ENCODE results near the gene UNC80. TPM values are rescaled to one million over a fixed set of nuclear protein-coding genes. Genes with fewer than 3 reads are reported as not detected.

Gene UNC80
- total RNA-seq, 4 donors from 2014 or later: under 0.01 to 0.17 (median 0.09) TPM

DNA sequence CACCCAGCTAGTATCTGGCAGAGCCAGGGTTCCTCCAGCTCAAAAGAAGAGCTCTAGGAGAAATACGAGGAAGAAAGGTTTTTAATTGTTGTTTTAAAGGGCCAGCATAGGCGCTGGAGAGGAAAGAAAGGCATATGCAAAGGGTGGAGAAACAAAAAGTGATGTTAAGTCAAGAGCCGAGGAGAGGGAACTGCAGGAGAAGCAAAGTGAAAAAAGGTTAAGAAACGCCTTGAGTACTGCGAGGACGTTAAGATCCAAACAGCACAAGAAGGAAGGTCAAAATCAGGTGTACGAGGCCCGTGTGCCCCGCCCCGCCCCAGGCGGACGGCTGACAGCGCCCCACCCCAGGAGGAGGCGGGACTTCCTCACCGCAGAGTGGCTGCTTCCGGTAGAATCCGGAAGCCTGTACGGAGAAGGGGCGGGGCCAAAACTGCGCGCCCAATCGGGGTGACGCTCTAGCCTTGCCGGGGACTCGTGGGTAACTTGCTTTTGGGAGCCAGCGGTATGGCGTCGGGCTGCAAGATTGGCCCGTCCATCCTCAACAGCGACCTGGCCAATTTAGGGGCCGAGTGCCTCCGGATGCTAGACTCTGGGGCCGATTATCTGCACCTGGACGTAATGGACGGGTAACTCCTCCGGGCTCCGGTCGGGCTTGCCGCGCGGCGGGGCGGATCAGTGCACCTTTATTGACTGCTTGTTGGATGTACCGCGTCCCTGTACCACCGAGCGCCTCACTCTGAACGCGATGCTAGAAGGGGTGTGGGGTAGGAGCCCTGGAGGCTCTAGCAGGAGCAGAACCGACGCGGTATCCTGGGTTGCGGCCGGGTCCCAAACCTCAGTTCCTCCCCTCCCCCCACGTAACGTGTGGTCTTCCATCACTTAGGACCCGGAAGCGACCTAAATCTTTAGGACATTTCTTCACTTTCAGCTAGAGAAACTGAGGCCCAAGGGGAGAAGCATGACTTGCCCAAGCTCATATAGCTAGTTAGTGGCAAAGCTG lies 230.8 kb downstream of the UNC80 start, which contains the start of gene RPE:
TSS of gene RPE (plus strand) at position 481 of the 1,000 bp plus-strand sequence. CDS start at position 505, 24 bp downstream.
- intact Hi-C loops (cut with DNase I): loop anchor here (2.0 kb wide), 1 partner anchor 166 kb away; no protein-coding TSS in a partner anchor
- under 1% methylated on average over 41 of the region's 58 CpGs for WGBS

DNA sequence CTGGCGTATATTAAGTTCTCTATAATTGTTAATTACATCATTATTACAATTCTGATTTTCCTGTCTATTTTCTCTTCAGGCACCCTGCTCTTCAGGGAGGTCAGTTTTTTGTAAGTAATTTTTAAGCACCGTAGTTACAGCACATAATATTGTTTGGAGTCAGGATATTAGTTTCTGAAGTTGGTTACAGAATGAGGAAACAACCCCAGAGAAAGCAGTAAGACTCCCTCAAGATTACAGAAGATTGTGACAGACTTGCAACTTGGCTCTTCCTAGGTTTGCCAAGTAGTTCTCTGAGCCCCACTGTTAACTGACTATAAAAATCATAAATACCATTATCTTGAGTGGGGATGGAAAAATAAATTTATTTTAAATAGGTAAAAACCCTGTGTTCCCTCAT lies 231.7 kb downstream of the UNC80 start:
- WGBS: 19% methylated on average over 2 of the region's 2 CpGs
- Histone ChIP-seq H3K27ac (replicated peaks in 1 of 4) (peak overlapping the region in 3 of 4 donors; percentile 79 to 86 (median 85)), H3K36me3 (peaks cover 0 to 8% (median 2%) of the 10 kb centered on the region in 4 donors), H3K4me3 (peak overlapping the region; percentile 70 to 96 (median 78)), H3K4me1 (peaks cover 28 to 55% (median 51%) of the 10 kb centered on the region in 4 donors), H3K27me3 (no peaks in the 10 kb centered on the region), H3K9me3 (no peaks in the 10 kb centered on the region)
- TF ChIP-seq POLR2AphosphoS5 (IDR thresholded peaks at IDR 0.05) (no peak), EP300 (IDR thresholded peaks at IDR 0.05) (no peak), POLR2A (IDR thresholded peaks at IDR 0.05; ENCODE audit: low read depth) (no peak)
- TF ChIP-seq, protein P1, sequence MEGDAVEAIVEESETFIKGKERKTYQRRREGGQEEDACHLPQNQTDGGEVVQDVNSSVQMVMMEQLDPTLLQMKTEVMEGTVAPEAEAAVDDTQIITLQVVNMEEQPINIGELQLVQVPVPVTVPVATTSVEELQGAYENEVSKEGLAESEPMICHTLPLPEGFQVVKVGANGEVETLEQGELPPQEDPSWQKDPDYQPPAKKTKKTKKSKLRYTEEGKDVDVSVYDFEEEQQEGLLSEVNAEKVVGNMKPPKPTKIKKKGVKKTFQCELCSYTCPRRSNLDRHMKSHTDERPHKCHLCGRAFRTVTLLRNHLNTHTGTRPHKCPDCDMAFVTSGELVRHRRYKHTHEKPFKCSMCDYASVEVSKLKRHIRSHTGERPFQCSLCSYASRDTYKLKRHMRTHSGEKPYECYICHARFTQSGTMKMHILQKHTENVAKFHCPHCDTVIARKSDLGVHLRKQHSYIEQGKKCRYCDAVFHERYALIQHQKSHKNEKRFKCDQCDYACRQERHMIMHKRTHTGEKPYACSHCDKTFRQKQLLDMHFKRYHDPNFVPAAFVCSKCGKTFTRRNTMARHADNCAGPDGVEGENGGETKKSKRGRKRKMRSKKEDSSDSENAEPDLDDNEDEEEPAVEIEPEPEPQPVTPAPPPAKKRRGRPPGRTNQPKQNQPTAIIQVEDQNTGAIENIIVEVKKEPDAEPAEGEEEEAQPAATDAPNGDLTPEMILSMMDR (IDR thresholded peaks at IDR 0.05): no peak
- no peak for DNase-seq (ENCODE audit: extremely low spot score)
- intact Hi-C loops (cut with DNase I): loop anchor here (2.0 kb wide), 1 partner anchor 165 kb away; no protein-coding TSS in a partner anchor

More for the DNA sequence above, 230.8 kb downstream of the UNC80 start, which contains the start of gene RPE:
- peaks cover 0 to 8% (median 0%) of the 10 kb centered on the region in 4 donors for H3K36me3 ChIP-seq
- no peaks in the 10 kb centered on the region for H3K9me3 ChIP-seq
- no peaks in the 10 kb centered on the region for H3K27me3 ChIP-seq
- H3K27ac ChIP-seq (replicated peaks in 1 of 4): peak within 1 kb of the TSS; percentile 79 to 86 (median 83)
- H3K4me1 ChIP-seq: peaks cover 28 to 52% (median 49%) of the 10 kb centered on the region in 4 donors
- DNase-seq (ENCODE audit: extremely low spot score): peak; percentile 98
- H3K4me3 ChIP-seq: peak within 1 kb of the TSS; percentile 70 to 96 (median 78)
- TF ChIP-seq EP300 (IDR thresholded peaks at IDR 0.05) (no peak), POLR2A (IDR thresholded peaks at IDR 0.05; ENCODE audit: low read depth) (no peak), POLR2AphosphoS5 (IDR thresholded peaks at IDR 0.05) (peak; percentile 86 to 93)

DNA sequence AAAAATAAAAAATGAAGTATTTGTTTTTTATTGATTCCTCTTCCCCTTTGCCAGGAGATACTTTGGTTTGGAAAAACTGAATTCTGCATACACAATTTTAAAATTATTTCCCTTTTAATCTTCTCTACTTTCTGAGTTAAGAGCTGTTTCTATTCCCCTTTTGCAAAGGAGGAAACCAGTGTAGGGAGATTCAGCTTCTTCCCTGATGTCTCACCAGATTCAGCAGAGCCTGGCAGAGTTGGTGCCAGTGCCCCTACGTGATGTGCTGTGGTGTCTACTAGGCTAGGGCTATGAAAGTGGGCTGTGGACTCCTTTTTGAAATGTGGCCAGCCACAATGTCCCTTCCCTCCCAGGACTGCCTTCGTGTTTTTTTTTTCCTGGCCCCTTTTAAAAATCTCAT lies 233.2 kb downstream of the UNC80 start:
- Histone ChIP-seq H3K36me3 (peaks cover 0 to 16% (median 7%) of the 10 kb centered on the region in 4 donors), H3K27me3 (no peaks in the 10 kb centered on the region), H3K27ac (replicated peaks in 1 of 4) (peak overlapping the region in 1 of 4 donors; percentile 50), H3K4me3 (no peak overlapping the region), H3K4me1 (peaks cover 28 to 61% (median 52%) of the 10 kb centered on the region in 4 donors), H3K9me3 (no peaks in the 10 kb centered on the region)
- intact Hi-C loops (cut with DNase I): no loop called here
- DNase-seq (ENCODE audit: extremely low spot score): no peak
- TF ChIP-seq POLR2A (IDR thresholded peaks at IDR 0.05; ENCODE audit: low read depth) (no peak), EP300 (IDR thresholded peaks at IDR 0.05) (no peak), POLR2AphosphoS5 (IDR thresholded peaks at IDR 0.05) (no peak)
- TF ChIP-seq, protein P1 (IDR thresholded peaks at IDR 0.05): no peak
- 74% methylated on average over 2 of the region's 2 CpGs for WGBS

DNA sequence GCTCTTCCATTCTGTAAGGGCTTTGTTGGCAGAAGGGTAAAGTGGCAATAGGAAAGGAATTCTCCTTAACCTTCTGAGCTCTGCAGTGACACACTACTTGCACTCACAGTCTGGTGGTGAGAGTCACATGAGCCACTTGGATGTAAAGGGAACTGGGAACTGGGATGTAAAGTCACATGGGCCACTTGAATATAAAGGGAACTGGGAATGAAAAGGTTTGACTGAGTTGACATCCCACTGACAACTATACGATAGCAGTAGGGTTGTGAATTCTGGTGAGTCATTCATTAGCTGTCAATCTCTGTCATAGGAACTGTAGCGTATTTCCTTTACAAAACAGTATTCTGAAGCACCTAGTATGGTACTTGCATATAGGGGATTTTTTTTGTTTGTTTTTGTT lies 236.3 kb downstream of the UNC80 start:
- H3K27me3 ChIP-seq: no peaks in the 10 kb centered on the region
- peaks cover 23 to 58% (median 46%) of the 10 kb centered on the region in 4 donors for H3K4me1 ChIP-seq
- H3K27ac ChIP-seq (replicated peaks in 1 of 4): no peak overlapping the region
- H3K9me3 ChIP-seq: no peaks in the 10 kb centered on the region
- DNase-seq (ENCODE audit: extremely low spot score): no peak
- H3K4me3 ChIP-seq: no peak overlapping the region
- peaks cover 0 to 39% (median 18%) of the 10 kb centered on the region in 4 donors for H3K36me3 ChIP-seq
- 77% methylated on average over 2 of the region's 2 CpGs for whole genome bisulfite sequencing
- intact Hi-C loops (cut with DNase I): no loop called here
- TF ChIP-seq POLR2A (IDR thresholded peaks at IDR 0.05; ENCODE audit: low read depth): no peak
- no peak for TF ChIP-seq POLR2AphosphoS5 (IDR thresholded peaks at IDR 0.05)
- TF ChIP-seq, protein P1 (IDR thresholded peaks at IDR 0.05): no peak
- no peak for TF ChIP-seq EP300 (IDR thresholded peaks at IDR 0.05)

DNA sequence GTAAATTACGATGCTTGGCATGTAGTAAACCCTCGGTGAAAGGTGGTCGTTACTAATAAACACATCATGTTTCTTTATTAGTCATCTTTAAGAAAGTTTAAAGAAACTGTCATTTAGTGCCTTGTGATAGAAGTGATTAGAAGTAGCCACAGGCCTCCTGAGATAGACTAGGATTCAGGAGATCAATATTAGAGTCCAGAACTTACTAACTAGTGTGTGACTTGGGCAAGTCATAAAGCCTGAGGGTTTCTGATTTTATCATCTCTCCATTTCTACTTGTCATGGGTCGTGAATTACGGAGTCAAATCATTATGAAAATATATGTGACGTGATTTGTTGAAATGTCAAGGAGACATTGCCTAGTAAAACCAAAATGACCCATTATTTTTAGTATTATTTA lies 237.5 kb downstream of the UNC80 start:
- Histone ChIP-seq H3K4me3 (no peak overlapping the region), H3K36me3 (peaks cover 0 to 50% (median 24%) of the 10 kb centered on the region in 4 donors), H3K27ac (replicated peaks in 1 of 4) (no peak overlapping the region), H3K9me3 (no peaks in the 10 kb centered on the region), H3K4me1 (peaks cover 13 to 46% (median 35%) of the 10 kb centered on the region in 4 donors), H3K27me3 (no peaks in the 10 kb centered on the region)
- intact Hi-C loops (cut with DNase I): no loop called here
- WGBS: 76% methylated on average over 6 of the region's 6 CpGs
- DNase-seq (ENCODE audit: extremely low spot score): no peak
- TF ChIP-seq, protein P1 (IDR thresholded peaks at IDR 0.05): no peak
- TF ChIP-seq POLR2AphosphoS5 (IDR thresholded peaks at IDR 0.05): no peak
- no peak for TF ChIP-seq EP300 (IDR thresholded peaks at IDR 0.05)
- no peak for TF ChIP-seq POLR2A (IDR thresholded peaks at IDR 0.05; ENCODE audit: low read depth)
